Liver (tissue), 3 donors: Measurements from ENCODE around the gene CASP6.

Experiments used
- EGR1 ChIP-seq, 2 donors: IDR thresholded peaks; 2 replicates each; pipeline ENCODE4 v1.6.1; 2016 to 2018; ENCODE audit warnings: antibody characterized with exemption in 2 of 2, low read depth in 2 of 2
- FOXA1 ChIP-seq: IDR thresholded peaks from 2 replicates; pipeline ENCODE4 v1.6.1; 2016; ENCODE audit warnings: antibody characterized with exemption
- GABPA ChIP-seq, 2 donors: IDR thresholded peaks in 1 of 2; conservative IDR thresholded peaks in 1 of 2; 2 replicates each; pipeline ENCODE4 v1.6.1; 2016; ENCODE audit warnings: antibody characterized with exemption in 2 of 2, mild to moderate bottlenecking in 1 of 2, moderate library complexity in 1 of 2
- HNF4G ChIP-seq: IDR thresholded peaks from 2 replicates; pipeline ENCODE4 v1.6.1; 2016; ENCODE audit warnings: antibody characterized with exemption
- JUND ChIP-seq, 2 donors: IDR thresholded peaks; 2 replicates each; pipeline ENCODE4 v1.6.1; 2016; ENCODE audit warnings: antibody characterized with exemption in 2 of 2
- RAD21 ChIP-seq, 2 donors: IDR thresholded peaks; 2 replicates each; pipeline ENCODE4 v1.6.1; 2016; ENCODE audit warnings: antibody characterized with exemption in 2 of 2, mild to moderate bottlenecking in 2 of 2
- RXRA ChIP-seq, 2 donors: IDR thresholded peaks; 2 replicates each; pipeline ENCODE4 v1.6.1; 2017 to 2018; ENCODE audit warnings: antibody characterized with exemption in 2 of 2, mild to moderate bottlenecking in 1 of 2
- TAF1 ChIP-seq: conservative IDR thresholded peaks from 2 replicates; pipeline ENCODE4 v1.6.1; 2016; ENCODE audit warnings: antibody characterized with exemption, mild to moderate bottlenecking
- YY1 ChIP-seq: IDR thresholded peaks from 2 replicates; pipeline ENCODE4 v1.6.1; 2016; ENCODE audit warnings: antibody characterized with exemption, mild to moderate bottlenecking
- TF ChIP-seq, protein P1 (sequence below): fragments of 150-350 bp; IDR thresholded peaks from 2 replicates; pipeline ENCODE4 v1.5.1; 2017; ENCODE audit warnings: improper control_type of control experiment, low read depth, low read length; ENCODE audit not compliant: missing input control
- TF ChIP-seq, protein P2 (sequence below): IDR thresholded peaks from 2 replicates; pipeline ENCODE4 v1.6.1; 2016; ENCODE audit warnings: antibody characterized with exemption
- TF ChIP-seq, protein P3 (sequence below): IDR thresholded peaks from 2 replicates; pipeline ENCODE4 v1.6.1; 2016; ENCODE audit warnings: antibody characterized with exemption
- donor health status: healthy.
- donor health status: healthy.

DNA sequence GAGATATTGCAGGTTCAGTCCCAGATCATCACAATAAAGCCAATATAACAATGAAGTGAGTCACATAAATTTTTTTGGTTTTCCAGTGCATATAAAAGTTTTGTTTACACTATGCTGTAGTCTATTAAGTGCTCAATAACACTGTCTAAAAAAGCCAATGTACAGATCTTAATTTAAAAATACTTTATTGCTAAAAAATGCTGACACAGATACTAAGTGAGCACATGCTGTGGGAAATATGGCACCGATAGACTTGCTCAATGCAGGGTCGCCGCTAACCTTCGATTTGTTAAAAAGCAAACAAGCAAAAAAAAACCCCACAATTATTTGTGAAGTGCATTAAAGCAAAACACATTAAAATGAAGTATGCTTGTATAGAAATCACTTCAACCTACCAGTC is 16.4 kb upstream of the CASP6 start:
- TF ChIP-seq, protein P1, sequence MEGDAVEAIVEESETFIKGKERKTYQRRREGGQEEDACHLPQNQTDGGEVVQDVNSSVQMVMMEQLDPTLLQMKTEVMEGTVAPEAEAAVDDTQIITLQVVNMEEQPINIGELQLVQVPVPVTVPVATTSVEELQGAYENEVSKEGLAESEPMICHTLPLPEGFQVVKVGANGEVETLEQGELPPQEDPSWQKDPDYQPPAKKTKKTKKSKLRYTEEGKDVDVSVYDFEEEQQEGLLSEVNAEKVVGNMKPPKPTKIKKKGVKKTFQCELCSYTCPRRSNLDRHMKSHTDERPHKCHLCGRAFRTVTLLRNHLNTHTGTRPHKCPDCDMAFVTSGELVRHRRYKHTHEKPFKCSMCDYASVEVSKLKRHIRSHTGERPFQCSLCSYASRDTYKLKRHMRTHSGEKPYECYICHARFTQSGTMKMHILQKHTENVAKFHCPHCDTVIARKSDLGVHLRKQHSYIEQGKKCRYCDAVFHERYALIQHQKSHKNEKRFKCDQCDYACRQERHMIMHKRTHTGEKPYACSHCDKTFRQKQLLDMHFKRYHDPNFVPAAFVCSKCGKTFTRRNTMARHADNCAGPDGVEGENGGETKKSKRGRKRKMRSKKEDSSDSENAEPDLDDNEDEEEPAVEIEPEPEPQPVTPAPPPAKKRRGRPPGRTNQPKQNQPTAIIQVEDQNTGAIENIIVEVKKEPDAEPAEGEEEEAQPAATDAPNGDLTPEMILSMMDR: no peak
- TF ChIP-seq, protein P2, sequence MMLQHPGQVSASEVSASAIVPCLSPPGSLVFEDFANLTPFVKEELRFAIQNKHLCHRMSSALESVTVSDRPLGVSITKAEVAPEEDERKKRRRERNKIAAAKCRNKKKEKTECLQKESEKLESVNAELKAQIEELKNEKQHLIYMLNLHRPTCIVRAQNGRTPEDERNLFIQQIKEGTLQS: no peak
- TF ChIP-seq, protein P3, sequence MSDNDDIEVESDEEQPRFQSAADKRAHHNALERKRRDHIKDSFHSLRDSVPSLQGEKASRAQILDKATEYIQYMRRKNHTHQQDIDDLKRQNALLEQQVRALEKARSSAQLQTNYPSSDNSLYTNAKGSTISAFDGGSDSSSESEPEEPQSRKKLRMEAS: no peak
- no peak for TF ChIP-seq TAF1
- TF ChIP-seq JUND (IDR thresholded peaks at IDR 0.05): no peak
- TF ChIP-seq GABPA (IDR thresholded peaks at IDR 0.05 in 1 of 2, conservative IDR thresholded peaks at IDR 0.05 in 1 of 2): no peak
- TF ChIP-seq FOXA1: no peak
- no peak for TF ChIP-seq YY1
- no peak for TF ChIP-seq RAD21 (IDR thresholded peaks at IDR 0.05)
- no peak for TF ChIP-seq EGR1 (IDR thresholded peaks at IDR 0.05; ENCODE audit: low read depth in 2 of 2)
- no peak for TF ChIP-seq HNF4G
- no peak for TF ChIP-seq RXRA (IDR thresholded peaks at IDR 0.05)
